Transverse colon (tissue), 4 donors: ENCODE measurements around the gene OSBPL10.

Experiments
- POLR2AphosphoS5 ChIP-seq, 3 donors: sonication (generic); formaldehyde crosslinking; IDR thresholded peaks; one replicate each; pipeline ENCODE4 v1.6.1; 2016; ENCODE audit warnings: antibody characterized with exemption in 3 of 3
- TF ChIP-seq, protein P1 (sequence below), 5 experiments: fragments of 200-600 bp in 3 of 5; fragments of 450-650 bp in 2 of 5; sonication (generic) in 3 of 5; IDR thresholded peaks; 1 replicate in 2 of 5; 2 replicates in 3 of 5; pipeline ENCODE4 v1.5.1; 2016 to 2017; ENCODE audit warnings: antibody characterized with exemption in 5 of 5, inconsistent platforms in 3 of 5, mild to moderate bottlenecking in 2 of 5, moderate library complexity in 1 of 5

- TF ChIP-seq POLR2AphosphoS5 (IDR thresholded peaks at IDR 0.05) = no peak
- TF ChIP-seq, protein P1, sequence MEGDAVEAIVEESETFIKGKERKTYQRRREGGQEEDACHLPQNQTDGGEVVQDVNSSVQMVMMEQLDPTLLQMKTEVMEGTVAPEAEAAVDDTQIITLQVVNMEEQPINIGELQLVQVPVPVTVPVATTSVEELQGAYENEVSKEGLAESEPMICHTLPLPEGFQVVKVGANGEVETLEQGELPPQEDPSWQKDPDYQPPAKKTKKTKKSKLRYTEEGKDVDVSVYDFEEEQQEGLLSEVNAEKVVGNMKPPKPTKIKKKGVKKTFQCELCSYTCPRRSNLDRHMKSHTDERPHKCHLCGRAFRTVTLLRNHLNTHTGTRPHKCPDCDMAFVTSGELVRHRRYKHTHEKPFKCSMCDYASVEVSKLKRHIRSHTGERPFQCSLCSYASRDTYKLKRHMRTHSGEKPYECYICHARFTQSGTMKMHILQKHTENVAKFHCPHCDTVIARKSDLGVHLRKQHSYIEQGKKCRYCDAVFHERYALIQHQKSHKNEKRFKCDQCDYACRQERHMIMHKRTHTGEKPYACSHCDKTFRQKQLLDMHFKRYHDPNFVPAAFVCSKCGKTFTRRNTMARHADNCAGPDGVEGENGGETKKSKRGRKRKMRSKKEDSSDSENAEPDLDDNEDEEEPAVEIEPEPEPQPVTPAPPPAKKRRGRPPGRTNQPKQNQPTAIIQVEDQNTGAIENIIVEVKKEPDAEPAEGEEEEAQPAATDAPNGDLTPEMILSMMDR (IDR thresholded peaks at IDR 0.05) = no peak
Measured at GRCh38 chr3:31707286-31707685, 273.8 kb downstream of the OSBPL10 start.
